Naive thymus-derived CD4-positive, alpha-beta T cell (primary cell): ENCODE data around the gene ADGRB2. TPM values are rescaled to one million over a fixed set of nuclear protein-coding genes. Genes with fewer than 3 reads are reported as not detected.

Experiments
- ATAC-seq: fragments of 150-1000 bp; cut with Tn5 transposase; 2 replicates; pipeline ENCODE4 v1.10.0; 2021; ENCODE audit warnings: mild to moderate bottlenecking, moderate library complexity
- CTCF ChIA-PET: fragments of 350-600 bp; sonication (Branson Sonifier 250); formaldehyde crosslinking; loops from one replicate; lab custom pipeline; 2021; ENCODE audit warnings: antibody characterized with exemption; lab: Charles Lee
- POLR2A ChIA-PET: fragments of 350-600 bp; sonication (Branson Sonifier 250); formaldehyde crosslinking; loops from one replicate; lab custom pipeline; 2021; ENCODE audit warnings: antibody characterized with exemption, inconsistent platforms; lab: Charles Lee
- DNase-seq, 9 donors: peaks; one replicate each; pipeline versions ENCODE4 v3.0.0 to v3.0.0-alpha.2; 2020 to 2022; ENCODE audit warnings: mixed read lengths in 1 of 9
- H3K27ac ChIP-seq: one replicate; pipeline ENCODE4 v1.7.0; 2013; ENCODE audit warnings: mild to moderate bottlenecking, low read depth, low read length, moderate library complexity
- H3K27me3 ChIP-seq, 2 donors: one replicate each; pipeline ENCODE4 v1.7.0; 2013; ENCODE audit warnings: low read length in 2 of 2, mild to moderate bottlenecking in 2 of 2, moderate library complexity in 2 of 2; ENCODE audit not compliant: control insufficient read depth in 2 of 2, insufficient read depth in 2 of 2
- H3K36me3 ChIP-seq, 3 experiments: 1 replicate in 2 of 3; 2 replicates in 1 of 3; pipeline ENCODE4 v1.7.0; 2013; ENCODE audit warnings: low read length in 3 of 3, mild to moderate bottlenecking in 3 of 3, moderate library complexity in 1 of 3; ENCODE audit not compliant: insufficient read depth in 3 of 3, control insufficient read depth in 2 of 3
- H3K4me1 ChIP-seq, 2 donors: one replicate each; pipeline ENCODE4 v1.7.0; 2013; ENCODE audit warnings: low read length in 2 of 2, mild to moderate bottlenecking in 2 of 2, moderate library complexity in 1 of 2; ENCODE audit not compliant: control insufficient read depth in 2 of 2, insufficient read depth in 2 of 2
- H3K4me3 ChIP-seq: 2 replicates; pipeline ENCODE4 v1.7.0; 2013; ENCODE audit warnings: mild to moderate bottlenecking, low read length
- H3K9me3 ChIP-seq, 3 experiments: 1 replicate in 2 of 3; 2 replicates in 1 of 3; pipeline ENCODE4 v1.7.0; 2013; ENCODE audit warnings: low read length in 3 of 3; ENCODE audit not compliant: control insufficient read depth in 2 of 3
- H3K27ac Mint-ChIP-seq, 9 donors: one replicate each; pipeline ENCODE4 v1.8.0; 2020 to 2022; ENCODE audit warnings: mixed read lengths in 9 of 9, mild to moderate bottlenecking in 8 of 9, moderate library complexity in 5 of 9, inconsistent platforms in 2 of 9
- H3K27me3 Mint-ChIP-seq, 5 donors: one replicate each; pipeline ENCODE4 v1.8.0; 2021 to 2022; ENCODE audit warnings: mixed read lengths in 5 of 5, mild to moderate bottlenecking in 1 of 5
- H3K36me3 Mint-ChIP-seq, 5 donors: one replicate each; pipeline ENCODE4 v1.8.0; 2020 to 2022; ENCODE audit warnings: mixed read lengths in 5 of 5, mild to moderate bottlenecking in 3 of 5, inconsistent platforms in 1 of 5
- H3K4me1 Mint-ChIP-seq, 7 donors: one replicate each; pipeline ENCODE4 v1.8.0; 2020 to 2022; ENCODE audit warnings: mixed read lengths in 7 of 7, mild to moderate bottlenecking in 3 of 7, inconsistent platforms in 1 of 7
- H3K4me3 Mint-ChIP-seq, 10 donors: one replicate each; pipeline ENCODE4 v1.8.0; 2020 to 2022; ENCODE audit warnings: mild to moderate bottlenecking in 10 of 10, mixed read lengths in 10 of 10, moderate library complexity in 6 of 10, inconsistent platforms in 2 of 10
- H3K9me3 Mint-ChIP-seq, 11 donors: one replicate each; pipeline ENCODE4 v1.8.0; 2020 to 2022; ENCODE audit warnings: mixed read lengths in 11 of 11, mild to moderate bottlenecking in 4 of 11, inconsistent platforms in 1 of 11, moderate library complexity in 1 of 11
- intact Hi-C, 2 donors: fragments of 100-400 bp; cut with micrococcal nuclease; formaldehyde crosslinking; loops; one replicate each; pipeline ENCODE4 v1.15.1; 2023
- polyA plus RNA-seq, 2 donors: library from polyadenylated mRNA; unstranded; fragments of 300-500 nt; fragmentation: Illumina TruSeq; gene quantifications; one replicate each; pipeline ENCODE4 v1.2.3, GENCODE V29; 2021
- total RNA-seq, 6 experiments: library from RNA in 5 of 6; stranded (reverse) in 5 of 6; gene quantifications; 1 replicate in 5 of 6; 2 replicates in 1 of 6; pipeline ENCODE4 v1.2.3 and lab custom pipeline; 2021 to 2026

The ADGRB2 gene
- total and polyA plus RNA-seq, 7 experiments from 2014 or later, result 0.11 to 4.3 (median 0.43) TPM; not detected in 2

DNA sequence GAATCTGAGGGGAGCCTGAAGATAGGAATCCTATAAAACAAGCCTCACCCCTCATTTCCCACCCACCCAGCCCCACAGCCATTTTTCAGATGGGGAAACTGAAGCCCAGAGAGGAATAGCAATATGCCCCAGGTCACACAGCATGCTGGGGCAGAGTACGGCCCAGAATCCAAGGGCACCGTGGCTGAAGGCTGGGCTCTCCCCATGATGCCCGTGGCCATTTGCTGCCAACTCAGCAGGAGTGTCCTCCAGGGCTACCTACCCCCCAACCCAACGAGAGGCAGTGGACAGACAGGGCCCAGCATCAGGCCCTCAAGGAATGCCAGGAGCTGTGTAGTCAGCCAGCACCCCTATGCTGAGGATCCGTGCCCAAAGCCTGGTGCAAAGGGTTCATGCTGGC lies 68.8 kb downstream of the ADGRB2 start:
- intact Hi-C loops, result no loop called here
- H3K27ac Mint-ChIP-seq, result no peak overlapping the region
- DNase-seq (no peak), ATAC-seq (no peak)
- H3K27me3 ChIP-seq, result no peaks in the 10 kb centered on the region
- no peaks in the 10 kb centered on the region for H3K36me3 ChIP-seq
- no peak overlapping the region for H3K4me3 ChIP-seq
- peaks cover 8 to 12% of the 10 kb centered on the region in 2 donors for H3K4me1 ChIP-seq
- H3K9me3 Mint-ChIP-seq, result no peaks in the 10 kb centered on the region
- no peak overlapping the region for H3K27ac ChIP-seq
- H3K27me3 Mint-ChIP-seq, result no peaks in the 10 kb centered on the region
- peaks cover 10 to 26% (median 16%) of the 10 kb centered on the region in 7 donors for H3K4me1 Mint-ChIP-seq
- ChIA-PET CTCF (no interaction called here), POLR2A (interaction anchor here (1.2 kb wide), 1 partner anchor 532 kb away, joined by 3 read pairs; no protein-coding TSS in a partner anchor)
- H3K36me3 Mint-ChIP-seq, result no peaks in the 10 kb centered on the region
- no peak overlapping the region for H3K4me3 Mint-ChIP-seq
- no peaks in the 10 kb centered on the region for H3K9me3 ChIP-seq

DNA sequence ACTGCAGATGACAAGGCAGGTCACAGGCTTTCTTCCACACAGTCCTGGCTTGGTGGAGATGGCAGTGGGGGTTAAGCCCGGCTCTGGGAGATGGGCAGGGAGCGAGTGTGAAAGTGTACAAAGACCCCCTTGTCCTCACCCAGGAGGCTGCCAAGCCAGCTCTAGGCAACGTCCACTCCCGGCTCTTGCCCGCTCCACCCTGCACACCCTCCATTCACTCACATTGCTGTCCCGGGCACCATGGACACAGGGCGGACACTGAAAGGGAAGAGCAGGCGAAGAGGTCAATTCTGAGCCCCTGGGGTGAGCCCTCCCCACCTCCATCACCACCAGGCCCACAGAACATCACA lies 69.2 kb downstream of the ADGRB2 start:
- H3K27ac ChIP-seq, result no peak overlapping the region
- no peak overlapping the region for H3K4me3 ChIP-seq
- no peaks in the 10 kb centered on the region for H3K36me3 ChIP-seq
- Mint-ChIP-seq H3K27me3 (no peaks in the 10 kb centered on the region), H3K4me1 (peaks cover 10 to 24% (median 15%) of the 10 kb centered on the region in 7 donors), H3K27ac (no peak overlapping the region), H3K36me3 (no peaks in the 10 kb centered on the region), H3K9me3 (no peaks in the 10 kb centered on the region), H3K4me3 (no peak overlapping the region)
- CTCF ChIA-PET, result no interaction called here
- intact Hi-C loops, result no loop called here
- H3K27me3 ChIP-seq, result no peaks in the 10 kb centered on the region
- POLR2A ChIA-PET, result no interaction called here
- peaks cover 8 to 11% of the 10 kb centered on the region in 2 donors for H3K4me1 ChIP-seq
- H3K9me3 ChIP-seq, result no peaks in the 10 kb centered on the region
- ATAC-seq (no peak), DNase-seq (no peak)

DNA sequence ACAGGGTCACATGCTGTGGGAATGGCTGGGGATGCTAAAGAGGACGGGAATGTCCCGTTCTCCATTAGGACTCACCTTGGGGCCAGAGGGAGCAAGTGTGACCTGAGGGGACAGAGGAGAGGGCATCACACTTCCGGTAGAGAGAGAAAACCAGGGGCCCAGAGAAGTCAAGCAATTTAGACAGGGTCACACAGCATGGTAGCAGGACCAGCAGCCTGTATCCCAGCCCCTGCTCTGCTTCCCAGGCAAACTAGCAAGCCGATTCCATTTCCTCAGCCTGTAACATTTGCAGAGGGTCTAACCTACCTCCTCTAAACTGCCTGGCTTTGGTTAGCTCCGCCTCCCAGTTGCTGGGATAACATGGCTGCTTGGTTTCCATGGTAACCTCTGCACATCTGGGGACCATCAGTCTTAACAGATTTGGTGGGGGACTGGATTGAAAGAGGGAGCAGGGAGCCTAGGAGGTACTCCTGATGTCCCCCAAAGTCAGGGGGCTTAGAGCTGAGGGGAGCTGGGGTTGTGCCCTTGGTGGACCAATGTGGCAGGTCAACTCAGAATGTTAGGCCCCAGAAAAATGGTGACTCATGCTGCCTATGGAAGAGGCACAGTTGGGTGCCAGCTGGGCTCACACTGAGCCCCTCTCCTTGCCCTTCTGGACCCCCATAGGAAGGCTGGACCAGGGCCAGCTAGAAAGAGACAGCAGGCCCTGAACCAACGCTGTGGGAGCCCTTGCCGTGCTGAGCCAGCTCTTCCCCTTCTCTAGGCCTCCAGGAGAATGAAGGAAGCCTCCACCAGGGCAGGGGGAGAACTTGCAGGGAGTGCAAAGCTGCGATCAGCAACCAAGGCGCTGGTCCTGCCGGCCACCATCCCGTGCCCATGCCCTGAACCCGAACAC lies 69.8 kb downstream of the ADGRB2 start:
- Histone ChIP-seq H3K27ac (no peak overlapping the region), H3K36me3 (no peaks in the 10 kb centered on the region), H3K4me1 (peaks cover 4% of the 10 kb centered on the region in 2 donors), H3K4me3 (no peak overlapping the region), H3K27me3 (no peaks in the 10 kb centered on the region), H3K9me3 (no peaks in the 10 kb centered on the region)
- ATAC-seq (no peak), DNase-seq (no peak)
- ChIA-PET CTCF (no interaction called here), POLR2A (no interaction called here)
- no peaks in the 10 kb centered on the region for H3K36me3 Mint-ChIP-seq
- intact Hi-C loops, result no loop called here
- peak overlapping the region in 1 of 9 donors; percentile 41 for H3K27ac Mint-ChIP-seq
- H3K9me3 Mint-ChIP-seq, result no peaks in the 10 kb centered on the region
- no peak overlapping the region for H3K4me3 Mint-ChIP-seq
- peaks cover 4 to 18% (median 9%) of the 10 kb centered on the region in 7 donors for H3K4me1 Mint-ChIP-seq
- no peaks in the 10 kb centered on the region for H3K27me3 Mint-ChIP-seq

- Histone ChIP-seq H3K4me1 (no peaks in the 10 kb centered on the region), H3K4me3 (no peak overlapping the region), H3K9me3 (no peaks in the 10 kb centered on the region), H3K27ac (no peak overlapping the region), H3K36me3 (no peaks in the 10 kb centered on the region), H3K27me3 (no peaks in the 10 kb centered on the region)
- intact Hi-C loops, result no loop called here
- H3K36me3 Mint-ChIP-seq, result no peaks in the 10 kb centered on the region
- POLR2A ChIA-PET, result no interaction called here
- ATAC-seq (no peak), DNase-seq (no peak)
- CTCF ChIA-PET, result no interaction called here
- H3K9me3 Mint-ChIP-seq, result no peaks in the 10 kb centered on the region
- no peak overlapping the region for H3K27ac Mint-ChIP-seq
- peaks cover 0 to 10% (median 3%) of the 10 kb centered on the region in 7 donors for H3K4me1 Mint-ChIP-seq
- no peak overlapping the region for H3K4me3 Mint-ChIP-seq
- H3K27me3 Mint-ChIP-seq, result peaks cover 0 to 4% (median 0%) of the 10 kb centered on the region in 5 donors
Observed at GRCh38 chr1:31693231-31693630, 70.9 kb downstream of the ADGRB2 start.

DNA sequence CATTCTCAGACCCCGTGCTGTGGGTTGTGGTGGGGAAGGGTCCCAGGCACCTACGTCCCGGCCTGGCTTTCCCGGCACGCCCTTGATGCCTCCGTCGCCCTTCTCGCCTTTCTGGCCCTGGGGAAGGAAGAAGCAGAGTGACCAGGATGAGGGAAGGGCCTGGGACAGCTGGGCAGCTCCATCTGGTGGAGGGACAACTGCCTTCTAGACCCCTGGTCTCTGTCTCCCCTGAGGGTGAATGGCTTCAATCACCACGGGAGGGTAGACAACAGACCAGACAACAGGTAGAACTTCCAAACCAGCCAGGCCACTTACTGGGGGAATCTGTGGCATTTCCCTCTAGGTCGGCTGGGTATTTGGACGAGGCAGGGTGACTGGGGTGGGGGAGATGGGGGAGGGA lies 72.2 kb downstream of the ADGRB2 start:
- intact Hi-C loops, result no loop called here
- no peak for DNase-seq
- no peaks in the 10 kb centered on the region for H3K4me1 ChIP-seq
- H3K9me3 ChIP-seq, result no peaks in the 10 kb centered on the region
- H3K4me1 Mint-ChIP-seq, result no peaks in the 10 kb centered on the region
- peaks cover 0 to 3% of the 10 kb centered on the region in 2 donors for H3K27me3 ChIP-seq
- no peak overlapping the region for H3K27ac Mint-ChIP-seq
- H3K27ac ChIP-seq, result no peak overlapping the region
- no peaks in the 10 kb centered on the region for H3K9me3 Mint-ChIP-seq
- no peak overlapping the region for H3K4me3 Mint-ChIP-seq
- H3K4me3 ChIP-seq, result no peak overlapping the region
- no peaks in the 10 kb centered on the region for H3K36me3 Mint-ChIP-seq
- peaks cover 0 to 5% (median 3%) of the 10 kb centered on the region in 5 donors for H3K27me3 Mint-ChIP-seq
- POLR2A ChIA-PET, result no interaction called here
- no peak for ATAC-seq
- H3K36me3 ChIP-seq, result no peaks in the 10 kb centered on the region
- CTCF ChIA-PET, result no interaction called here

DNA sequence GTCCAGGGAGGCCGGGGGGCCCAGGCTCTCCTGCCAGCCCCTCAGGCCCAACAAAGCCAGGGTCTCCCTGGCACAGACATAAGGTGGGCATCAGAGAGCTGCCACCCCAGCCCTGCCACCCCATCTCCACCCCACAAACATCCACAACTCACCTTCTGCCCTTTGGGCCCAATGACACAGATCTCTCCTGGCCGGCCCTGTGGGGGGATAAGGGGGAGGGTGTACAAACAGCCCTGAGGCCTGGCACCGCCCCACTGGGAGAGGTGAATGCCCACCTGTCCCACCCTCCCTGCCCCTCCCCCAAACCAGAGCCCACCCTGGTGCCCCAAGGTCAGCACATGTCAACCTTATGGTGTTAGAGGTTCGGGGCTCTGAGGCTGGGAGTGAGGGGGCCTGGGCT lies 72.7 kb downstream of the ADGRB2 start:
- CTCF ChIA-PET, result no interaction called here
- POLR2A ChIA-PET, result no interaction called here

GRCh38 chr1:31690921-31691320 lies 73.2 kb downstream of the ADGRB2 start:
- Histone ChIP-seq H3K4me1 (no peaks in the 10 kb centered on the region), H3K4me3 (no peak overlapping the region), H3K27ac (no peak overlapping the region), H3K27me3 (peaks cover 0 to 3% of the 10 kb centered on the region in 2 donors), H3K36me3 (no peaks in the 10 kb centered on the region), H3K9me3 (no peaks in the 10 kb centered on the region)
- ATAC-seq, result no peak
- ChIA-PET CTCF (no interaction called here), POLR2A (no interaction called here)
- intact Hi-C loops, result no loop called here
- H3K36me3 Mint-ChIP-seq, result no peaks in the 10 kb centered on the region
- H3K9me3 Mint-ChIP-seq, result no peaks in the 10 kb centered on the region
- DNase-seq, result no peak
- H3K27me3 Mint-ChIP-seq, result peaks cover 0 to 11% (median 5%) of the 10 kb centered on the region in 5 donors
- H3K4me1 Mint-ChIP-seq, result no peaks in the 10 kb centered on the region
- H3K27ac Mint-ChIP-seq, result no peak overlapping the region
- H3K4me3 Mint-ChIP-seq, result no peak overlapping the region

More for the DNA sequence above, 72.7 kb downstream of the ADGRB2 start:
- no peak overlapping the region for H3K4me3 Mint-ChIP-seq
- Histone ChIP-seq H3K9me3 (no peaks in the 10 kb centered on the region), H3K4me1 (no peaks in the 10 kb centered on the region), H3K4me3 (no peak overlapping the region), H3K27ac (no peak overlapping the region), H3K36me3 (no peaks in the 10 kb centered on the region), H3K27me3 (peaks cover 0 to 3% of the 10 kb centered on the region in 2 donors)
- DNase-seq (no peak), ATAC-seq (no peak)
- intact Hi-C loops, result no loop called here
- H3K4me1 Mint-ChIP-seq, result no peaks in the 10 kb centered on the region
- no peak overlapping the region for H3K27ac Mint-ChIP-seq
- peaks cover 0 to 10% (median 4%) of the 10 kb centered on the region in 5 donors for H3K27me3 Mint-ChIP-seq
- H3K36me3 Mint-ChIP-seq, result no peaks in the 10 kb centered on the region
- no peaks in the 10 kb centered on the region for H3K9me3 Mint-ChIP-seq
